Measurements from ENCODE around the gene CAPN12.

CAPN12 gene

GRCh38 chr19:38687837-38688378 lies 56.4 kb downstream of the CAPN12 start:
- Histone ChIP-seq H3K4me1 (ENCODE audit: control insufficient read depth, insufficient read depth, low read length) (peaks cover 74% of the 10 kb centered on the region), H3K9me3 (ENCODE audit: control insufficient read depth, insufficient read depth, low read depth, low read length) (no peaks in the 10 kb centered on the region), H3K9ac (ENCODE audit: low read length) (no peak overlapping the region), H3K27ac (ENCODE audit: low read depth, low read length) (no peak overlapping the region), H3K27me3 (ENCODE audit: control insufficient read depth, insufficient read depth, low read length) (no peaks in the 10 kb centered on the region), H3K36me3 (ENCODE audit: control insufficient read depth, insufficient read depth, low read length) (peaks cover 11% of the 10 kb centered on the region), H3K4me3 (ENCODE audit: low read depth, low read length) (no peak overlapping the region)

DNA sequence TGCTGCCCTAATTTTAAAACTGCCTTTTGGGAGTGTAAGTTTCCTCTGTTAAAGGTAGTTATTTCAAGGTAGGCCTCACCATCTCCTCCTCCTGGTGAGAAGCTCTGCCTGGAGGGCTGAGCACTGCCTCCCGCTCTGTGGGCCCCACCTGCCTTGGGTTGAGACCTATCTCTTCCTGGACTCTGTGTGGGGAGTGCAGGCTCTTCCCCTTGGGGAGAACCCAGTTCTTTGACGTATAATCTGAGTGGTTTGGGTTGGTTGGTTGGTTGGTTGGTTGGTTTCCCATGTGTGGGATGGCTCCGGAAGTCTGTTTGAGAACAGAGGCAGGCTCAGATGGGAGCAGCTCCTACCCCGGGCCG lies 57.8 kb downstream of the CAPN12 start:
- H3K27me3 ChIP-seq (ENCODE audit: control insufficient read depth, insufficient read depth, low read length): no peaks in the 10 kb centered on the region
- H3K9ac ChIP-seq (ENCODE audit: low read length): peak overlapping the region; percentile 91
- H3K36me3 ChIP-seq (ENCODE audit: control insufficient read depth, insufficient read depth, low read length): peaks cover 8% of the 10 kb centered on the region; the same call in 1 of the 2 replicates
- peaks cover 68% of the 10 kb centered on the region for H3K4me1 ChIP-seq (ENCODE audit: control insufficient read depth, insufficient read depth, low read length)
- H3K9me3 ChIP-seq (ENCODE audit: control insufficient read depth, insufficient read depth, low read depth, low read length): no peaks in the 10 kb centered on the region
- H3K27ac ChIP-seq (ENCODE audit: low read depth, low read length): peak overlapping the region; percentile 98
- peak overlapping the region; percentile 7; the same call in 1 of the 2 replicates for H3K4me3 ChIP-seq (ENCODE audit: low read depth, low read length)

- H3K9ac ChIP-seq (ENCODE audit: low read length): peak overlapping the region; percentile 91
- H3K27ac ChIP-seq (ENCODE audit: low read depth, low read length): peak overlapping the region; percentile 98
- peak overlapping the region; percentile 7; the same call in 1 of the 2 replicates for H3K4me3 ChIP-seq (ENCODE audit: low read depth, low read length)
- peaks cover 14% of the 10 kb centered on the region; the same call in 1 of the 2 replicates for H3K36me3 ChIP-seq (ENCODE audit: control insufficient read depth, insufficient read depth, low read length)
- H3K9me3 ChIP-seq (ENCODE audit: control insufficient read depth, insufficient read depth, low read depth, low read length): no peaks in the 10 kb centered on the region
- H3K4me1 ChIP-seq (ENCODE audit: control insufficient read depth, insufficient read depth, low read length): peaks cover 68% of the 10 kb centered on the region
- no peaks in the 10 kb centered on the region for H3K27me3 ChIP-seq (ENCODE audit: control insufficient read depth, insufficient read depth, low read length)
These were observed 58.4 kb downstream of the CAPN12 start for GRCh38 chr19:38685666-38686529.

DNA sequence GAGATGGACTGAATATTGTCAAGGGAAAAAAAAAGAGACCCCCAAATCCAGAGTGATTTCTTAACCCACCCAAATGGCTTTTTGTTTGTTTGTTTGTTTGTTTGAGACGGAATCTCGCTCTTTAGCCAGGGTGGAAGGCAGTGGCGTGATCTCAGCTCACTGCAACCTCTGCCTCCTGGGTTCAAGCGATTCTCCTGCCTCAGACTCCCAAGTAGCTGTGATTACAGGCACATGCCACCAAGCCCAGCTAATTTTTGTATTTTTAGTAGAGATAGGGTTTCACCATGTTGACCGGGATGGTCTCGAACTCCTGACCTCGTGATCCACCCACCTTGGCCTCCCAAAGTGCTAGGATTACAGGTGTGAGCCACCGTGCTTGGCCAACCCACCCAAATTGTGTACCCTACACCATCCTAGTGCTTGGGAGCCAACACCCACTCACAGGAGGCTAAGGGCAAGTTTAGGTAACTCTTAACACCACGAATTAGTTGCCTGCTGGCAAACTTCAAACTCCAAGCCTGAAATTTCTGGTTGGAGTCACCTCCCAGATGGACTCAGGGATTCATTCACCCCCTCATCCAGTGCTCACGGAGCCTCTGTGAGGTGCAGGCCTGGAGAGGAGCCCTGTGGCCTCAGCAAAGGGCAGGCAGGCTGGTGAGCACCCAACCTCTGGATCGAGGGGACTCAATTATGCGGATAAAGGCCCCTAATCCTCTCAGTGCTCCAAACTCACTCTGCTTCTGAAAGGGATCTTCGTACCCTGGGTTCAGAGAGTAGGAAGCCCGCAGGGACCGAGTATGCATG lies 59.2 kb downstream of the CAPN12 start:
- Histone ChIP-seq H3K9me3 (ENCODE audit: control insufficient read depth, insufficient read depth, low read depth, low read length) (no peaks in the 10 kb centered on the region), H3K4me1 (ENCODE audit: control insufficient read depth, insufficient read depth, low read length) (peaks cover 60% of the 10 kb centered on the region), H3K27me3 (ENCODE audit: control insufficient read depth, insufficient read depth, low read length) (no peaks in the 10 kb centered on the region), H3K4me3 (ENCODE audit: low read depth, low read length) (no peak overlapping the region), H3K9ac (ENCODE audit: low read length) (peak overlapping the region; percentile 91), H3K36me3 (ENCODE audit: control insufficient read depth, insufficient read depth, low read length) (peaks cover 11% of the 10 kb centered on the region; the same call in 1 of the 2 replicates), H3K27ac (ENCODE audit: low read depth, low read length) (peak overlapping the region; percentile 98)

- Histone ChIP-seq H3K9me3 (ENCODE audit: control insufficient read depth, insufficient read depth, low read depth, low read length) (no peaks in the 10 kb centered on the region), H3K36me3 (ENCODE audit: control insufficient read depth, insufficient read depth, low read length) (peaks cover 15% of the 10 kb centered on the region), H3K27ac (ENCODE audit: low read depth, low read length) (peak overlapping the region; percentile 98), H3K4me1 (ENCODE audit: control insufficient read depth, insufficient read depth, low read length) (peaks cover 52% of the 10 kb centered on the region), H3K9ac (ENCODE audit: low read length) (peak overlapping the region; percentile 91), H3K4me3 (ENCODE audit: low read depth, low read length) (no peak overlapping the region), H3K27me3 (ENCODE audit: control insufficient read depth, insufficient read depth, low read length) (no peaks in the 10 kb centered on the region)
These were observed 60.0 kb downstream of the CAPN12 start for GRCh38 chr19:38684078-38684861.

- Histone ChIP-seq H3K4me3 (ENCODE audit: low read depth, low read length) (no peak overlapping the region; the same call in 1 of the 2 replicates), H3K27me3 (ENCODE audit: control insufficient read depth, insufficient read depth, low read length) (no peaks in the 10 kb centered on the region), H3K27ac (ENCODE audit: low read depth, low read length) (peak overlapping the region; percentile 98), H3K36me3 (ENCODE audit: control insufficient read depth, insufficient read depth, low read length) (peaks cover 19% of the 10 kb centered on the region), H3K9me3 (ENCODE audit: control insufficient read depth, insufficient read depth, low read depth, low read length) (no peaks in the 10 kb centered on the region), H3K4me1 (ENCODE audit: control insufficient read depth, insufficient read depth, low read length) (peaks cover 49% of the 10 kb centered on the region), H3K9ac (ENCODE audit: low read length) (peak overlapping the region; percentile 91)
These were observed 60.7 kb downstream of the CAPN12 start for GRCh38 chr19:38683393-38684077.

GRCh38 chr19:38682872-38683392 lies 61.3 kb downstream of the CAPN12 start:
- Histone ChIP-seq H3K4me1 (ENCODE audit: control insufficient read depth, insufficient read depth, low read length) (peaks cover 53% of the 10 kb centered on the region), H3K27me3 (ENCODE audit: control insufficient read depth, insufficient read depth, low read length) (no peaks in the 10 kb centered on the region), H3K9me3 (ENCODE audit: control insufficient read depth, insufficient read depth, low read depth, low read length) (no peaks in the 10 kb centered on the region), H3K36me3 (ENCODE audit: control insufficient read depth, insufficient read depth, low read length) (peaks cover 24% of the 10 kb centered on the region), H3K9ac (ENCODE audit: low read length) (peak overlapping the region; percentile 91), H3K27ac (ENCODE audit: low read depth, low read length) (peak overlapping the region; percentile 98), H3K4me3 (ENCODE audit: low read depth, low read length) (no peak overlapping the region; the same call in 1 of the 2 replicates)

DNA sequence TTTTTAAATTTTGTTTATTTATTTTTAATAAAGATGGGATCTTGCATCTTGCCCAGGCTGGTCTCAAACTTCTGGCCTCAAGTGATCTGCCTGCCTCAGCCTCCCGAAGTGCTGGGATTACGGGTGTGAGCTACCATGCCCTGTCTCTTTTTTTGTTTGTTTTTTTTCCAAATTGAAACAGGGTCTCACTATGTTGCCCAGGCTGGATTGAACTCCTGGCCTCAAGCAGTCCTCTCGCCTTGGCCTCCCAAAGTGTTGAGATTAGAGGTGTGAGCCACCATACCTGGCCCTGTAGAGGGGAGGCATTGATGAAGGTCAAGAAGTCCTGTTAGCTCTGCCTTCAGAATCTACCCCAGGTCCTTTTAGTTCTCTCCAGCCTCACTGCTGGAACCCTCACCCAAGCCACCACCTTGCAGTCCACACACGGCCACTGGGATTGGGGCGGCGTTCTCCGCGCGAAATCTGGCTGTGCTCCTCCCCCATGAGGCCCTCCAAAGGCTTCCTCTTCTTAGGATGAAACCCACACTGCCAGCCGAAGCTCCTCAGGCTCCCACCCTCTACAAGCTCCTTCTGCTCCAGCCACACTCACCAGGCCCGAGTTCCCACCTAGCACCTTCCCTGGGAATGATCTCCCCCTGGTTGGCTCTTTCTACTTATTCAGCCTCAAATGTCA lies 61.9 kb downstream of the CAPN12 start:
- Histone ChIP-seq H3K27me3 (ENCODE audit: control insufficient read depth, insufficient read depth, low read length) (no peaks in the 10 kb centered on the region), H3K9ac (ENCODE audit: low read length) (peak overlapping the region; percentile 91), H3K4me1 (ENCODE audit: control insufficient read depth, insufficient read depth, low read length) (peaks cover 53% of the 10 kb centered on the region), H3K36me3 (ENCODE audit: control insufficient read depth, insufficient read depth, low read length) (peaks cover 27% of the 10 kb centered on the region), H3K27ac (ENCODE audit: low read depth, low read length) (peak overlapping the region; percentile 98), H3K4me3 (ENCODE audit: low read depth, low read length) (no peak overlapping the region), H3K9me3 (ENCODE audit: control insufficient read depth, insufficient read depth, low read depth, low read length) (no peaks in the 10 kb centered on the region)

Measured in HUES6 (cell line).